ENCODE results near the gene CELA2A. TPM values are rescaled to one million over a fixed set of nuclear protein-coding genes. Genes with fewer than 3 reads are reported as not detected.

CELA2A gene
- total and polyA plus RNA-seq, 4 donors: 0.11 to 1.5 (median 0.20) TPM; not detected in 1

DNA sequence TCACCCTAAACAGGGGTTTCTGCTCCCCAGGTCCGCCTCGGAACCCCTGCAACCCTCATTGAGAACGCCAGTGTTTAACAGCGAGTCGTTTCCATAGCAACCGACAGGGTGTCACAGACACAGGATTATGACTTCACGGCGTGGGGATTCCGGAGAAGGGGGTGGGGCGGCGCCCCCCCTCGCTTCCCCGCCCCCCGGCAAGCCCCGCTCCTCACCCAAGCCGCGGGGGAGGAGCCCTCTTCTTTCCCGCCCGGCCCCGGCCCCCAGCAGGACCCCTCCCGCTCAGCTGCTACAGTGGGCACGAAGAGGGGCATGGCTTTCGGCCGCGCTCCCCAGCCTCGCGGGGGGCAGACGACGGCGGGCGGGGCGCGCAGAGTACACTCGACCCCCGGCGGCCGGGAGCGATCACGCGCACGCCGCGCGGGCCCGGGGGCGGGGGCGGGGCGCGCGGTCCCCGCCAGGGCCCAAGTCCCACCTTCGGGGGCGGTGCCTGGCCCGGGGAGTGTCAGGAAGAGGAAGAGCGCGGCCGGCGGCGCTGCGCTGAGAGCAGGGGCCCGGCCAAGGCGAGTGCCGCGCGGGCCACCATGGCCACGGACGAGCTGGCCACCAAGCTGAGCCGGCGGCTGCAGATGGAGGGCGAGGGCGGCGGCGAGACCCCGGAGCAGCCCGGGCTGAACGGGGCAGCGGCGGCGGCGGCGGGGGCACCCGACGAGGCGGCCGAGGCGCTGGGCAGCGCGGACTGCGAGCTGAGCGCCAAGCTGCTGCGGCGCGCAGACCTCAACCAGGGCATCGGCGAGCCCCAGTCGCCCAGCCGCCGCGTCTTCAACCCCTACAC is 46.9 kb upstream of the CELA2A start, which contains the start of gene EFHD2:
EFHD2 (plus strand) TSS at position 501 of the 835 bp plus-strand sequence; CDS start at position 585, 84 bp downstream.
- peak within 1 kb of the TSS; percentile 65 to 76 for H3K27ac ChIP-seq (ENCODE audit: low read depth in 1 of 2, low read length in 1 of 2)
- peak within 1 kb of the TSS; percentile 31 to 79 for H3K9ac ChIP-seq (ENCODE audit: insufficient read depth in 1 of 2, low read length in 2 of 2)
- H3K4me1 ChIP-seq (ENCODE audit: control insufficient read depth in 5 of 5, insufficient read depth in 5 of 5, low read length in 5 of 5): peaks cover 0 to 24% (median 6%) of the 10 kb centered on the region in 5 donors
- no peaks in the 10 kb centered on the region for H3K36me3 ChIP-seq (ENCODE audit: control insufficient read depth in 4 of 4, insufficient read depth in 4 of 4, low read length in 4 of 4)
- TF ChIP-seq, protein P1, sequence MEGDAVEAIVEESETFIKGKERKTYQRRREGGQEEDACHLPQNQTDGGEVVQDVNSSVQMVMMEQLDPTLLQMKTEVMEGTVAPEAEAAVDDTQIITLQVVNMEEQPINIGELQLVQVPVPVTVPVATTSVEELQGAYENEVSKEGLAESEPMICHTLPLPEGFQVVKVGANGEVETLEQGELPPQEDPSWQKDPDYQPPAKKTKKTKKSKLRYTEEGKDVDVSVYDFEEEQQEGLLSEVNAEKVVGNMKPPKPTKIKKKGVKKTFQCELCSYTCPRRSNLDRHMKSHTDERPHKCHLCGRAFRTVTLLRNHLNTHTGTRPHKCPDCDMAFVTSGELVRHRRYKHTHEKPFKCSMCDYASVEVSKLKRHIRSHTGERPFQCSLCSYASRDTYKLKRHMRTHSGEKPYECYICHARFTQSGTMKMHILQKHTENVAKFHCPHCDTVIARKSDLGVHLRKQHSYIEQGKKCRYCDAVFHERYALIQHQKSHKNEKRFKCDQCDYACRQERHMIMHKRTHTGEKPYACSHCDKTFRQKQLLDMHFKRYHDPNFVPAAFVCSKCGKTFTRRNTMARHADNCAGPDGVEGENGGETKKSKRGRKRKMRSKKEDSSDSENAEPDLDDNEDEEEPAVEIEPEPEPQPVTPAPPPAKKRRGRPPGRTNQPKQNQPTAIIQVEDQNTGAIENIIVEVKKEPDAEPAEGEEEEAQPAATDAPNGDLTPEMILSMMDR (IDR thresholded peaks at IDR 0.05; ENCODE audit: control extremely low read depth, extremely low read depth): no peak
- H3K9me3 ChIP-seq (ENCODE audit: control insufficient read depth in 4 of 4, insufficient read depth in 3 of 4, low read length in 3 of 4): no peaks in the 10 kb centered on the region
- 0 to 1% methylated on average over 44 to 99 of the region's 99 CpGs for WGBS, 2 donors
- DNase-seq (peak; percentile 90 to 93 (median 91)), ATAC-seq (ENCODE audit: insufficient read depth, low FRiP score) (peak; percentile 76)
- peaks cover 0 to 4% (median 0%) of the 10 kb centered on the region in 3 donors for H3K27me3 ChIP-seq (ENCODE audit: control insufficient read depth in 3 of 3, insufficient read depth in 3 of 3, low read length in 2 of 3)
- peak within 1 kb of the TSS; percentile 79 for H3K4me3 ChIP-seq

DNA sequence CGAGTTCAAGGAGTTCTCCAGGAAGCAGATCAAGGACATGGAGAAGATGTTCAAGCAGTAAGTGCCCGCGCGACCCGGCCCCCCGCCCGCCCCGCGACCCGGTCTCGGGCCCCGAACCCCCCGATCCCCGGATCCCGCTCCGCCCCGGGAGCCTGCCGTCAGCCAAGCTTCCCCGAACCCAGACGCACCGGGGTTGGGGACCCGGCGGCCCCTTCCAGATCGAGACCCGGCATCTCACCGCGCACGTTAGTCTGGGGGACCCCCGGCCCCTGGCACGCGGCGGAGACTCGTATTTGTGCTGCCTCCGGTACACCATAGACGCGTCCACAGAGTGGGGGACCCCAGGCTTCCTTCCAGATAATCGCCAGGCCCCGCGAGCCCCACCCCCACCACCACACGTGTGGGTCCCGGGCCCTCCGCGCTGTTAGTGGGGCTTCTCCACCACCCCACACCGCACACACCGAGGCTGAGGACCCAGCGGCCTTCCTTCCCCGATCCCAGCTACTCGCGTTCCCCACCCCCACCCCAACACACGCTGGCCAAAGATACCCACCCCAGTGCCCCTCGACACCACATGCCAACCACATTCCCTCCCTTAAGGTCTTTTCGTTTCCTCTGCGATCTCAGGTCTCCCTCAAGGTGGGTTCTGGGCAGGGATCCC is 46.2 kb upstream of the CELA2A start:
- Histone ChIP-seq H3K27ac (ENCODE audit: low read depth in 1 of 2, low read length in 1 of 2) (peak overlapping the region in 1 of 2 donors; percentile 76), H3K9me3 (ENCODE audit: control insufficient read depth in 4 of 4, insufficient read depth in 3 of 4, low read length in 3 of 4) (no peaks in the 10 kb centered on the region), H3K36me3 (ENCODE audit: control insufficient read depth in 4 of 4, insufficient read depth in 4 of 4, low read length in 4 of 4) (no peaks in the 10 kb centered on the region), H3K9ac (ENCODE audit: insufficient read depth in 1 of 2, low read length in 2 of 2) (peak overlapping the region; percentile 2 to 68), H3K4me1 (ENCODE audit: control insufficient read depth in 5 of 5, insufficient read depth in 5 of 5, low read length in 5 of 5) (peaks cover 0 to 24% (median 6%) of the 10 kb centered on the region in 5 donors), H3K27me3 (ENCODE audit: control insufficient read depth in 3 of 3, insufficient read depth in 3 of 3, low read length in 2 of 3) (peaks cover 0 to 4% (median 0%) of the 10 kb centered on the region in 3 donors), H3K4me3 (peak overlapping the region; percentile 79)
- ATAC-seq (ENCODE audit: insufficient read depth, low FRiP score): no peak
- no peak for DNase-seq
- TF ChIP-seq, protein P1 (IDR thresholded peaks at IDR 0.05; ENCODE audit: control extremely low read depth, extremely low read depth): no peak
- WGBS, 2 donors: 2% methylated on average over 51 to 53 of the region's 53 CpGs

DNA sequence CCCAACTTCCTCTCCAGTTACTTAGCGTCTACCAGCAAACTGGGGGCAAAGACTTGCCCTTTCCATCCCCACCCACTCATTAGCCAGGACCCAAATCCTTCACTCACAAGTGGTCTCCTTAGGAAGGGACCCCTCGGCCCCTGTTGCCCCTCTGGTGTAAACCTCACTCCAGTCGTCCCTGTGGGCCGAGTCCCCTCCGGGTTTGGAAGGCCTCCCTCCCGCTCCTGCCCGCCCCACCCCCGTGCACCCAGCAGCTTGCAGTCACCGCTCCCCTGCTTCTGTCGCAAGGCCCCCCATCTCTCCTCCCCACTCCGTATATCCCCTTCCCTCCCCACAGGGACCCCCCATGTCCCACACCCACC is 45.7 kb upstream of the CELA2A start:
- Histone ChIP-seq H3K4me3 (peak overlapping the region; percentile 79), H3K27ac (ENCODE audit: low read depth in 1 of 2, low read length in 1 of 2) (no peak overlapping the region), H3K9me3 (ENCODE audit: control insufficient read depth in 4 of 4, insufficient read depth in 3 of 4, low read length in 3 of 4) (no peaks in the 10 kb centered on the region), H3K4me1 (ENCODE audit: control insufficient read depth in 5 of 5, insufficient read depth in 5 of 5, low read length in 5 of 5) (peaks cover 0 to 24% (median 8%) of the 10 kb centered on the region in 5 donors), H3K27me3 (ENCODE audit: control insufficient read depth in 3 of 3, insufficient read depth in 3 of 3, low read length in 2 of 3) (peaks cover 0 to 4% (median 0%) of the 10 kb centered on the region in 3 donors), H3K9ac (ENCODE audit: insufficient read depth in 1 of 2, low read length in 2 of 2) (peak overlapping the region; percentile 2 to 68), H3K36me3 (ENCODE audit: control insufficient read depth in 4 of 4, insufficient read depth in 4 of 4, low read length in 4 of 4) (no peaks in the 10 kb centered on the region)
- no peak for DNase-seq
- no peak for ATAC-seq (ENCODE audit: insufficient read depth, low FRiP score)
- 29 to 45% methylated on average over 11 of the region's 11 CpGs for WGBS, 2 donors
- TF ChIP-seq, protein P1 (IDR thresholded peaks at IDR 0.05; ENCODE audit: control extremely low read depth, extremely low read depth): no peak
